Body of pancreas (tissue), 4 donors: ENCODE results near the gene ZNF532. TPM values are rescaled to one million over a fixed set of nuclear protein-coding genes. Genes with fewer than 3 reads are reported as not detected.

Experiments
- ATAC-seq: fragments of 150-250 bp; one replicate; pipeline ENCODE4 v1.9.1; 2016
- DNase-seq, 4 donors: peaks; one replicate each; pipeline ENCODE4 v3.0.0-alpha.2; 2019
- H3K27ac ChIP-seq, 4 donors: fragments of 200-600 bp; sonication (generic); 1 replicate in 3 of 4; 2 replicates in 1 of 4; pipeline versions ENCODE4 v1.5.1 to v1.6.1; 2016 to 2019; ENCODE audit warnings: mild to moderate bottlenecking in 1 of 4, mixed read lengths in 1 of 4, moderate library complexity in 1 of 4
- H3K27me3 ChIP-seq, 2 donors: fragments of 200-600 bp; sonication (generic); one replicate each; pipeline ENCODE4 v1.6.0; 2016; ENCODE audit warnings: mild to moderate bottlenecking in 1 of 2
- H3K36me3 ChIP-seq, 2 donors: fragments of 200-600 bp; sonication (generic); replicated peaks in 1 of 2; 2 replicates each; pipeline ENCODE4 v1.5.1; 2016; ENCODE audit warnings: low read depth in 2 of 2; ENCODE audit not compliant: insufficient read depth in 1 of 2
- H3K4me1 ChIP-seq: fragments of 200-600 bp; sonication (generic); one replicate; pipeline ENCODE4 v1.6.0; 2016
- H3K4me3 ChIP-seq, 2 donors: fragments of 200-600 bp; sonication (generic); 1 replicate in 1 of 2; 2 replicates in 1 of 2; pipeline ENCODE4 v1.5.1; 2016 to 2019
- H3K9me3 ChIP-seq, 3 donors: fragments of 200-600 bp; sonication (generic); 1 replicate in 2 of 3; 2 replicates in 1 of 3; pipeline ENCODE4 v1.5.1; 2016
- POLR2A ChIP-seq, 3 donors: fragments of 450-650 bp; IDR thresholded peaks; one replicate each; pipeline ENCODE4 v1.6.1; 2016; ENCODE audit warnings: antibody characterized with exemption in 3 of 3, mild to moderate bottlenecking in 2 of 3
- WGBS, 2 donors: methylation state at CpG; one replicate each; pipeline ENCODE4 v1.1.5; 2017; 5-methylcytosine and 5-hydroxymethylcytosine counted together
- intact Hi-C: fragments of 100-400 bp; cut with DNase I; formaldehyde crosslinking; loops from one replicate; pipeline ENCODE4 v1.15.1; 2023
- total RNA-seq, 2 donors: library from RNA; depleted of rRNA; stranded (reverse); fragments of >200 nt; gene quantifications; one replicate each; pipeline ENCODE4 v1.1.0, GENCODE V29; 2016
- TF ChIP-seq, protein P1 (sequence below), 7 experiments: fragments of 450-650 bp in 4 of 7; fragments of 200-600 bp in 3 of 7; sonication (generic) in 3 of 7; IDR thresholded peaks; one replicate each; pipeline ENCODE4 v1.5.1; 2016 to 2019; ENCODE audit warnings: antibody characterized with exemption in 7 of 7

ZNF532 gene
- total RNA-seq, 2 donors from 2014 or later: 12.2 to 52.1 TPM

DNA sequence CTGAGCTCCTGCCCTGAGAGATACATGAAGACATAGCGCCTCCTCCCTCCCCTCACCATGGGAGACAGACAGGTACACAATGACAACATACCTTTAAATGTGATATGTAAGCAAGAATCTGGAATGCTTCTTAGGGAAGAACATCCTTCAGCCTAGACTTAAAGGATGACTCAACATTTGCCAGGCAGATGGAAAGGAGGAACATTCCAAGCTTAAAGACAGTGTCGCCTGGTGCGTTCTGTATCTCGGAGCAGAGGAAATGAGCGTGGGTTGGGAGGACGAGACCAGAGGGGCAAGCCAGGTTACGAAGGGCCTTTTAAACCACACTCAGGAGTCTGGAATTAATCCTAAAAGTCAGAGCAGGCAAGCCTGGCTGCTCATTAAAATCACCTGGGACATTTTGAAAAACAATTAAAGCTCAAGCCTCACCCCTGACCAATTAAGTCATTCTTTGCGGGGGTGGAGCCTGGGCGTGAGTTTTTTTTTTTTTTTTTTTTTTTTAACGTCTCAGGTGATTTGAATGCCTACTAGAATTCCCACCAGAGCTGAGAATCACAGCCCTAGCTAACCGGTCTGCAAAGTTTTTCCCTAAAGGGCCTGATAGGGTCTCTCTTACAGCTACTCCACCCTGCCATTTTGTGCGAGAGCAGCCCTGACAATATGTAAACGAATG, 143.8 kb downstream of the ZNF532 start:
- H3K27ac ChIP-seq: no peak overlapping the region
- no peak overlapping the region for H3K4me3 ChIP-seq
- intact Hi-C loops: no loop called here
- ATAC-seq (no peak), DNase-seq (no peak)
- H3K9me3 ChIP-seq: no peaks in the 10 kb centered on the region
- H3K27me3 ChIP-seq: no peaks in the 10 kb centered on the region
- peaks cover 2% of the 10 kb centered on the region for H3K4me1 ChIP-seq
- 70 to 82% methylated on average over 13 of the region's 13 CpGs for WGBS, 2 donors
- TF ChIP-seq POLR2A (IDR thresholded peaks at IDR 0.05): no peak
- TF ChIP-seq, protein P1, sequence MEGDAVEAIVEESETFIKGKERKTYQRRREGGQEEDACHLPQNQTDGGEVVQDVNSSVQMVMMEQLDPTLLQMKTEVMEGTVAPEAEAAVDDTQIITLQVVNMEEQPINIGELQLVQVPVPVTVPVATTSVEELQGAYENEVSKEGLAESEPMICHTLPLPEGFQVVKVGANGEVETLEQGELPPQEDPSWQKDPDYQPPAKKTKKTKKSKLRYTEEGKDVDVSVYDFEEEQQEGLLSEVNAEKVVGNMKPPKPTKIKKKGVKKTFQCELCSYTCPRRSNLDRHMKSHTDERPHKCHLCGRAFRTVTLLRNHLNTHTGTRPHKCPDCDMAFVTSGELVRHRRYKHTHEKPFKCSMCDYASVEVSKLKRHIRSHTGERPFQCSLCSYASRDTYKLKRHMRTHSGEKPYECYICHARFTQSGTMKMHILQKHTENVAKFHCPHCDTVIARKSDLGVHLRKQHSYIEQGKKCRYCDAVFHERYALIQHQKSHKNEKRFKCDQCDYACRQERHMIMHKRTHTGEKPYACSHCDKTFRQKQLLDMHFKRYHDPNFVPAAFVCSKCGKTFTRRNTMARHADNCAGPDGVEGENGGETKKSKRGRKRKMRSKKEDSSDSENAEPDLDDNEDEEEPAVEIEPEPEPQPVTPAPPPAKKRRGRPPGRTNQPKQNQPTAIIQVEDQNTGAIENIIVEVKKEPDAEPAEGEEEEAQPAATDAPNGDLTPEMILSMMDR (IDR thresholded peaks at IDR 0.05): no peak
- H3K36me3 ChIP-seq: no peaks in the 10 kb centered on the region

DNA sequence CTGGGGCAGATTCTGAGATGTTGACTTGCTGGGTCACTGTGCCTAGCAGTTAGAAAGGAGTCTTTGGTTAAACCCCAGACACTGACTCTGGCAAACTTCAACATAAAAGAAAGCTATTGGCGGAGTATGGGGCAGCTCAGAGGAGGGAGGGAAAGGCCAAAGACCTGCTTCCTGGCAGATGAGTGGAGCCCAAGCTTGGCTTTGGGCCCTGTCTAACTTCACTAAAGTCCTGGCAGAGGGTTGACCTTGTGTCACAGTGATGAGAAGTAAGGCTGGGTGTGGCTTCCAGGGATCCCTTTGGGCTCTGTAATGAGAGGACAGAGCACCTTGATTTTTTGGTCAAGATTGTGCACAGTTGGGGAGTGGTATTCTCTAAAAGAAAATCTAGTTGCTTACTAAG, 145.2 kb downstream of the ZNF532 start:
- H3K36me3 ChIP-seq: no peaks in the 10 kb centered on the region
- DNase-seq: no peak
- H3K27ac ChIP-seq: no peak overlapping the region
- H3K4me1 ChIP-seq: peaks cover 4% of the 10 kb centered on the region
- TF ChIP-seq, protein P1 (IDR thresholded peaks at IDR 0.05): no peak
- TF ChIP-seq POLR2A (IDR thresholded peaks at IDR 0.05): no peak
- intact Hi-C loops: no loop called here
- no peak overlapping the region for H3K4me3 ChIP-seq
- WGBS, 2 donors: 82 to 100% methylated on average over 1 of the region's 1 CpG
- H3K9me3 ChIP-seq: no peaks in the 10 kb centered on the region
- no peak for ATAC-seq
- no peaks in the 10 kb centered on the region for H3K27me3 ChIP-seq

DNA sequence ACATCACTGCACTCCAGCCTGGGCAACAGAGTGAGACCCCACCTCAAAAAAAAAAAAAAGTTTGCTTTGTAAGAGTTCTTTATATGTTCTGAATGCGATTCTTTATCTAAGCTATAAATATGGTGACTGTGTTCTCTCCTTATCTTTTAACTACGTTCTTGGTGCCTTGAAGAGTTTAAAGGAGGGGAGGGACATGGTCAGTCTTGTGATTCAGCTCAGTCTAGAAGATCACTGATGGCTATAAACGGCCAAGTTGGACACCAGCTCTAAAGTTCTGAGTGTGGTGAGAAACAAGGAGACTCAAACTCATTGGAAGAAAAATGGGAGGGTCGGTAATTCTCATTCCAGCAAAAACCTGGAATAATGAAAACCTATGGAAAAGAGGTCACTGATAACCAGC, 146.6 kb downstream of the ZNF532 start:
- TF ChIP-seq POLR2A (IDR thresholded peaks at IDR 0.05): no peak
- Histone ChIP-seq H3K4me1 (peaks cover 4% of the 10 kb centered on the region), H3K4me3 (no peak overlapping the region), H3K27me3 (no peaks in the 10 kb centered on the region), H3K36me3 (no peaks in the 10 kb centered on the region), H3K27ac (no peak overlapping the region), H3K9me3 (no peaks in the 10 kb centered on the region)
- ATAC-seq (no peak), DNase-seq (no peak)
- intact Hi-C loops: no loop called here
- 66 to 71% methylated on average over 4 of the region's 4 CpGs for WGBS, 2 donors

DNA sequence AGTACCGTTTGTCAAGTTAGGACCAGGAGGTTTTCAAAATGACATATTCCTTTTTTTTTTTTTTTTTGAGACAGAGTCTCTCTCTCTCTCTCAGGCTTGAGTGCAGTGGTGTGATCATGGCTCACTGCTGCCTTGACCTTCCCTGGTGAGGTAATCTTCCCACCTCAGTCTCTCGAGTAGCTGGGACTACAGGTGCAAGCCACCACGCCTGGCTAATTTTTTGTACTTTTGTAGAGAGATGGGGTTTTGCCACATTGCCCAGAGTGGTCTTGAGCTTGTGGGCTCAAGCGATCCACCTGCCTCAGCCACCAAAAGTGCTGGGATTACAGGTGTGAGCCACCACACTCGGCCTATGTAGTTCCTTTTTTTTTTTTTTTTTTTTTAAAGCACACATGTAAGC, 147.1 kb downstream of the ZNF532 start:
- DNase-seq (no peak), ATAC-seq (no peak)
- 77 to 83% methylated on average over 5 of the region's 5 CpGs for whole genome bisulfite sequencing, 2 donors
- Histone ChIP-seq H3K9me3 (no peaks in the 10 kb centered on the region), H3K27ac (no peak overlapping the region), H3K36me3 (no peaks in the 10 kb centered on the region), H3K4me3 (no peak overlapping the region), H3K27me3 (no peaks in the 10 kb centered on the region), H3K4me1 (peaks cover 4% of the 10 kb centered on the region)
- intact Hi-C loops: no loop called here
- TF ChIP-seq POLR2A (IDR thresholded peaks at IDR 0.05): no peak

DNA sequence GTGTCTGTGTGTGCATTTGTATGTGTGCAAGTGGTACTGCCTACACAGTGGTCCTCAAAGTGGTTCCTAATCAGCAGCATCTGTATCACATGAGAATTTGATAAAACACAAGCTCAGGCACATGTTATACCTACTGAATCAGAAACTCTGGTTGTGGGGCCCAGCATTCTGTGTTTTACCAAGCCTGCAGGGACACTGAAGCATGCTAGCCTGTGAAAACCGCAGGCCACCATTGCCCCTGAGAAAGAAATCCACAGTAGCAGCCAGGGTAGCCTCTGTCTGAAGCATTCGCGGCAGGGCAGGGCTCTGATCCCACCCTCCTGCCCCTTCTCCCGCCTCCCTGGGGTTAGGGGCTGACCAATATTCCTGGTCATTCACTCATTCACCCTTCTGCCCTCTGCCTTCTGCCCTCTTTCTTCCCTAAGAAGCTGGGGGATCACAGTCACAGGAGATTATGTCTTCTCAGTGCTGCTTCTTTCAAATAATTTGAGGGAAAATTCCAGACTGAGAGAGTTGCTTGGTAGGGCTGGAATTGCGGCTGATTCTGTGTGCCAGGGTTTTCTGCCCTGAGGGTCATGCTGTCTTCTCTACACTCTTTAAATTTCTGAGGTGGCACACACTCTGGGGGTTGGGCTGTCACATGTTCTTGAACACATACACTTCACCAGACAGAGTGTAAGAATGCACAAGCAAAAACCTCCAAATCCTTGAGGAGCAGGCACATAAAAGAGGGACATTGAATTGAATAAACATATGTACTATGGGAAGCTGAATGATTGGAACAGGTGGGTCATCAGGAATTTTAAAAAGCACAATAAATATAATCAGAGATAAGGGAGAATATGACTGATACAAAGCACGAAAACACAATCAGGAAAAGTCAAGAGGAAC, 148.4 kb downstream of the ZNF532 start:
- TF ChIP-seq, protein P1 (IDR thresholded peaks at IDR 0.05): no peak
- TF ChIP-seq POLR2A (IDR thresholded peaks at IDR 0.05): no peak
- no peak overlapping the region for H3K4me3 ChIP-seq
- 54 to 66% methylated on average over 6 of the region's 6 CpGs for WGBS, 2 donors
- intact Hi-C loops: no loop called here
- no peak overlapping the region for H3K27ac ChIP-seq
- H3K36me3 ChIP-seq: no peaks in the 10 kb centered on the region
- peaks cover 4% of the 10 kb centered on the region for H3K4me1 ChIP-seq
- no peak for ATAC-seq
- DNase-seq: no peak
- H3K9me3 ChIP-seq: no peaks in the 10 kb centered on the region
- H3K27me3 ChIP-seq: no peaks in the 10 kb centered on the region
